LNCaP clone FGC (cell line): ENCODE data around the gene PTP4A2.

ENCODE experiments used
- DNase-seq: peaks from one replicate; pipeline ENCODE4 v3.0.0-alpha.2; 2011; ENCODE audit warnings: low read depth
- H3K4me3 ChIP-seq: 2 replicates; pipeline ENCODE4 v1.5.1; 2011; ENCODE audit warnings: mild to moderate bottlenecking, low read depth, low read length, control low read depth
- TF ChIP-seq, protein P1 (sequence below): IDR thresholded peaks from 2 replicates; pipeline ENCODE4 v1.5.1; 2012; ENCODE audit warnings: mild to moderate bottlenecking; ENCODE audit not compliant: control insufficient read depth, insufficient read depth; ENCODE audit errors: extremely low read depth

Gene PTP4A2

DNA sequence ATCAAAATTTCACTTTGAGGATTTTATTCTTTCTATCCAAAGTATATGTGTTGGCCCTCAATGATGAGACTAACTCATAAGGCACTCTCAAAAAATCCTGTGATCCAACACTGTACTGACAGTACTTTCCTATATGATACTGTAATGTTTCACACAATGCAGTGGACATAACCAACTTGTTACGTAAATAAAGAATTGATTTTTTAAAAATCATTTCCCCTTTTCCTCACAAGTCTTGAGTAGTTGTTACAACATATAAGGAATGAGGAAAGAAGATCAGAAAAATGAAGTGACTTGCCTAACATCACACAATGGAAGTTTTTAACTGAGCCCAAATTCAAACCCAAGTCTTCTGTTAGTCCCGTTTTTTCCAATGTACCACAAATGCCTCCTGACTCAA, 17.2 kb downstream of the PTP4A2 start:
- TF ChIP-seq, protein P1, sequence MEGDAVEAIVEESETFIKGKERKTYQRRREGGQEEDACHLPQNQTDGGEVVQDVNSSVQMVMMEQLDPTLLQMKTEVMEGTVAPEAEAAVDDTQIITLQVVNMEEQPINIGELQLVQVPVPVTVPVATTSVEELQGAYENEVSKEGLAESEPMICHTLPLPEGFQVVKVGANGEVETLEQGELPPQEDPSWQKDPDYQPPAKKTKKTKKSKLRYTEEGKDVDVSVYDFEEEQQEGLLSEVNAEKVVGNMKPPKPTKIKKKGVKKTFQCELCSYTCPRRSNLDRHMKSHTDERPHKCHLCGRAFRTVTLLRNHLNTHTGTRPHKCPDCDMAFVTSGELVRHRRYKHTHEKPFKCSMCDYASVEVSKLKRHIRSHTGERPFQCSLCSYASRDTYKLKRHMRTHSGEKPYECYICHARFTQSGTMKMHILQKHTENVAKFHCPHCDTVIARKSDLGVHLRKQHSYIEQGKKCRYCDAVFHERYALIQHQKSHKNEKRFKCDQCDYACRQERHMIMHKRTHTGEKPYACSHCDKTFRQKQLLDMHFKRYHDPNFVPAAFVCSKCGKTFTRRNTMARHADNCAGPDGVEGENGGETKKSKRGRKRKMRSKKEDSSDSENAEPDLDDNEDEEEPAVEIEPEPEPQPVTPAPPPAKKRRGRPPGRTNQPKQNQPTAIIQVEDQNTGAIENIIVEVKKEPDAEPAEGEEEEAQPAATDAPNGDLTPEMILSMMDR: no peak
- DNase-seq: no peak
- H3K4me3 ChIP-seq: no peak overlapping the region

DNA sequence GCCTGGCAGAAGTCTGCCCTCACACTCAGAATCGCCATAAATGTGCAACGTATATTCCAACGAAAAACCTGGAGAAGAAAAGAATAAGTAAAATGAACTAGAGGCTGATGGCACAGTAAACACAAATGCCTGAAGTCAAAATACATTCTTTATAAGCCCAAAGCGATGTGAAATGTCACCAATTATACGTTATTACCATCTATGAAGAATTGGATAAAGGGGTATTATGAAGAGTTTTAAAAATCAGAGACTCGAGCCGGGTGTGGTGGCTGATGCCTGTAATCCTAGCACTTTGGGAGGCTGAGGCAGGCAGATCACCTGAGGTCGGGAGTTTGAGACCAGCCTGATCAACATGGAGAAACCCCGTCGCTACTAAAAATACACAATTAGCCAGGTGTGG, 18.6 kb downstream of the PTP4A2 start:
- no peak for DNase-seq
- TF ChIP-seq, protein P1: no peak
- H3K4me3 ChIP-seq: no peak overlapping the region

DNA sequence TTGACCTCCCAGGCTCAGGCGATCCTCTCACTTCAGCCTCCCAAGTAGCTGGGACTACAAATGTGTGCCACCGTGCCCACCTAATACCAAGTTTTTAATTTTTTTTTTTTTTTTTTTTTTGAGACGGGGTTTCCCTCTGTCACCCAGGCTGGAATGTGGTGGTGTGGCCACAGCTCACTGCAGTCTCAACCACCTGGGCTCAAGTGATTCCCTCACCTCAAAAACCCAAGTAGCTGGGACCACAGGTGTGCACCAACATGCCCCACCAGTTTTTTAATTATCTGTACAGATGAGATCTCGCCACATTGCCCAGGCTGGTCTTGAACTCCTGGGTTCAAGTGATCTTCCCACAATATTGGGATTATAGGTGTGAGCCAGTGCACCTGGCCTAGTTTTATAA, 22.7 kb downstream of the PTP4A2 start:
- no peak overlapping the region for H3K4me3 ChIP-seq
- TF ChIP-seq, protein P1: no peak
- DNase-seq: no peak

DNA sequence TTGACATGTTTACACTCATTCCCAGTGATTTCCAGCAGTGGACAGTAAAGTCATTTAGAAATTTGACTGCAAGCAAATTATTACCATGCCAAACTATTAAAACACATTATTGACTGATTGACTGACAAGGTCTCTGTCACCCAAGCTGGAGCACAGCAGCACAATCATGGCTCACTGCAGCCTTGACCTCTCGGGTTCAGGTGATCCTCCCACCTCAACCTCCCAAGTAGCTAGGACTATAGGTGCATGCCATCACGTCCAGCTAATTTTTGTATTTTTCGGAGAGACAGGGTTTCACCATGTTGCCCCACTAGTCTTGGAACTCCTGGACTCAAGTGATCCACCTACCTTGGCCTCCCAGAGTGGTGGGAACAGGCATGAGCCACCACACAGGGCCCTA, 24.2 kb downstream of the PTP4A2 start:
- no peak overlapping the region for H3K4me3 ChIP-seq
- TF ChIP-seq, protein P1: no peak
- DNase-seq: no peak

DNA sequence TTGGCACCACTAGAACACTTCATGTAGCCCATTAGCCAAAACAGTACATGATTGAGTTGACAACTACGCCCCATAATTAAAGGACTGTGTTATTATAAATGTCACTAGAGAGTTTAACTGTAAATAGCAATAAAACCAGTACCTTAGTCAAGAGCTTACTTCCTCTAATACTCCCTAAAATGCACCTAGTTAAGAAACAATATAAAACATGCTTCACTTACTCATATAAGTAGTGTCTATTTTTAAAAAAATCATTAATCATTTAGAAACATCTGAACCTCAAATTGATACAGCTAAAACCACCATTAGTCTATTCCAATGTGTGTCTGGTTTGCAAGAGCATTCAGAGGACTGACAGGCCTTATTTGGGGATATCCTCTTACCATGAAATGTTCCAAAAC, 25.3 kb downstream of the PTP4A2 start:
- no peak overlapping the region for H3K4me3 ChIP-seq
- TF ChIP-seq, protein P1: no peak
- DNase-seq: no peak

DNA sequence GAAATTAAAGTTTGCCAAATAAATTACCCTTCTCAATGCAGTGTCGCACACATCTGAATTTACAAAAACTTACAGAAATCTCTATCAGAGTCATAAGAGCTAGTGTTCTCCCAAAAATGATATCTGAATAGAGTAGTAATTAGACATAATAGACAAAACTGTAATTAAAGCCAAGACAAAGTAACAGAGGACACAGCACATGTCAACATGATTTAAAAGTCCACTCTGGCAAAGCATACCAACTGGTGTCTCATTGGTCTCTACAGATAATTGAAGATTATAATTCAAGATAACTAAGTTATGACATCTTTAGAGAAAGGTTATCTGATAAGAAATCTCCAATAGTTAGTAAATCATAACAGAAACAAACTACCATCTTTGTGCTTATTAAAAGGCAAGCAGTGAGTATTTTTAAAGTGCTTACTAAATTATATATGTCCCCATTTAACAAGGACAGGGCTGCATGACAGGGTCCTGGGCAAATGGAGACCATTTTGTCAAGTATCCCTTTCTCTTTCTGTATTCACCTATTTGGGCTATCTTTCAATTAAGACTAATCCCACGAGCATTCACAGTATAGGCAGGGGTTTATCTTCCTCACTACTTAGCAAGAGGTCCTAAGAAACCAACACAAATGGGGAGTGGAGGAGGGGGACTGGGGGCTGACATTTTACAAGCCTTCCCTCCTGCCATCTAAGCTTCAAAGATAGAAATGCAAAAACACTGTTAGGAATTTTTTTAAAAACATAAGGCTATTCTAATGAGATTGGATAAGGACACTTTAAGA, 26.0 kb downstream of the PTP4A2 start:
- no peak overlapping the region for H3K4me3 ChIP-seq
- TF ChIP-seq, protein P1: no peak
- no peak for DNase-seq

DNA sequence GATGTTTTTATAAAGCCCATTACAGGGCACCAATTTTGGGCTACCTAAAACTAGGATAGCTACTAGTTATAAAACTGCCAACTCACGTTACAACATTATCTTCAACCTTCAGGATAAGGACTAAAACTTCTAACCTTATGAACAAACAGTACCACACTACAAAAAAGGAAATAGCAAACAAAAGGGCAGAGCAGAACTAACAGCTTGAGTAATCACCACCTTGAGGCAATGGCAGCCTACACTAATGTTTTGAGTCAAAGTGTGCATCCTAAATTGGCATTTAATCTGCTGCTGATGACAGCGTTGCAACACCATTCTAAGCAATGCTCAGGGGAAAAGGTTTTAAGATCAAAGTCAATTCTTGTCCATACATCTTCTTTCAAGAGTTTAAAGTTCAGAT, 27.2 kb downstream of the PTP4A2 start:
- TF ChIP-seq, protein P1: no peak
- no peak overlapping the region for H3K4me3 ChIP-seq
- DNase-seq: peak; percentile 22
